Rectal smooth muscle tissue (tissue), 1 donor: ENCODE measurements around the gene NUTM1.
"Not testable (repeated sequence)": the region's sequence is repeated elsewhere in the genome, so short reads cannot be mapped to it uniquely, and the experiment has no call there.

Source experiments
- H3K27ac ChIP-seq: one replicate; pipeline ENCODE4 v1.7.0; 2013; ENCODE audit warnings: low read depth, low read length, inconsistent platforms
- H3K27me3 ChIP-seq: one replicate; pipeline ENCODE4 v1.7.0; 2013; ENCODE audit warnings: low read length; ENCODE audit not compliant: control insufficient read depth, insufficient read depth
- H3K36me3 ChIP-seq: one replicate; pipeline ENCODE4 v1.7.0; 2013; ENCODE audit warnings: low read length; ENCODE audit not compliant: control insufficient read depth, insufficient read depth
- H3K4me1 ChIP-seq: one replicate; pipeline ENCODE4 v1.7.0; 2013; ENCODE audit warnings: low read length; ENCODE audit not compliant: control insufficient read depth, insufficient read depth
- H3K4me3 ChIP-seq: one replicate; pipeline ENCODE4 v1.7.0; 2013; ENCODE audit warnings: low read length
- H3K9ac ChIP-seq: one replicate; pipeline ENCODE4 v1.7.0; 2013; ENCODE audit warnings: low read length

Gene NUTM1

GRCh38 chr15:34342213-34342736 lies 840 bp upstream of the NUTM1 start:
- not testable (repeated sequence) for H3K27me3 ChIP-seq, H3K36me3 ChIP-seq, H3K4me1 ChIP-seq
- Histone ChIP-seq H3K4me3 (peak overlapping the region; percentile 83), H3K27ac (peak overlapping the region; percentile 78), H3K9ac (peak overlapping the region; percentile 72)

GRCh38 chr15:34347951-34348638 lies 5.0 kb downstream of the NUTM1 start:
- Histone ChIP-seq H3K27ac (no peak overlapping the region), H3K36me3 (no peaks in the 10 kb centered on the region)

GRCh38 chr15:34348735-34349300 lies 5.7 kb downstream of the NUTM1 start:
- no peak overlapping the region for H3K9ac ChIP-seq
- H3K27me3 ChIP-seq: no peaks in the 10 kb centered on the region
- no peaks in the 10 kb centered on the region for H3K36me3 ChIP-seq
- no peak overlapping the region for H3K4me3 ChIP-seq
- H3K27ac ChIP-seq: no peak overlapping the region
- no peaks in the 10 kb centered on the region for H3K4me1 ChIP-seq

More at GRCh38 chr15:34347951-34348638, 5.0 kb downstream of the NUTM1 start:
- H3K4me3 ChIP-seq: no peak overlapping the region
- no peaks in the 10 kb centered on the region for H3K4me1 ChIP-seq
- no peaks in the 10 kb centered on the region for H3K27me3 ChIP-seq
- H3K9ac ChIP-seq: no peak overlapping the region

- no peak overlapping the region for H3K27ac ChIP-seq
- H3K9ac ChIP-seq: no peak overlapping the region
- H3K4me1 ChIP-seq: no peaks in the 10 kb centered on the region
- no peaks in the 10 kb centered on the region for H3K27me3 ChIP-seq
- H3K4me3 ChIP-seq: no peak overlapping the region
- no peaks in the 10 kb centered on the region for H3K36me3 ChIP-seq
Observed at GRCh38 chr15:34349769-34350168, 6.7 kb downstream of the NUTM1 start.

GRCh38 chr15:34352996-34353395 lies 9.9 kb downstream of the NUTM1 start:
- not testable (repeated sequence) for H3K4me3 ChIP-seq, H3K27ac ChIP-seq, H3K4me1 ChIP-seq, H3K27me3 ChIP-seq, H3K9ac ChIP-seq
- H3K36me3 ChIP-seq: peaks cover 12% of the 10 kb centered on the region

- H3K36me3 ChIP-seq: peaks cover 14% of the 10 kb centered on the region
- H3K27ac ChIP-seq: no peak overlapping the region
- H3K27me3 ChIP-seq: no peaks in the 10 kb centered on the region
- no peak overlapping the region for H3K9ac ChIP-seq
- H3K4me3 ChIP-seq: no peak overlapping the region
- no peaks in the 10 kb centered on the region for H3K4me1 ChIP-seq
Observed at GRCh38 chr15:34353627-34354026, 10.5 kb downstream of the NUTM1 start.

GRCh38 chr15:34354286-34354685 lies 11.2 kb downstream of the NUTM1 start:
- H3K4me3 ChIP-seq: no peak overlapping the region
- H3K27me3 ChIP-seq: no peaks in the 10 kb centered on the region
- H3K4me1 ChIP-seq: no peaks in the 10 kb centered on the region
- H3K27ac ChIP-seq: no peak overlapping the region
- H3K36me3 ChIP-seq: peaks cover 17% of the 10 kb centered on the region
- no peak overlapping the region for H3K9ac ChIP-seq

GRCh38 chr15:34355241-34355640 lies 12.1 kb downstream of the NUTM1 start:
- H3K4me3 ChIP-seq: no peak overlapping the region
- no peak overlapping the region for H3K9ac ChIP-seq
- H3K27ac ChIP-seq: no peak overlapping the region
- H3K4me1 ChIP-seq: no peaks in the 10 kb centered on the region
- H3K27me3 ChIP-seq: no peaks in the 10 kb centered on the region
- peaks cover 21% of the 10 kb centered on the region for H3K36me3 ChIP-seq

GRCh38 chr15:34357653-34358052 lies 14.5 kb downstream of the NUTM1 start:
- Histone ChIP-seq H3K36me3 (peaks cover 36% of the 10 kb centered on the region), H3K9ac (no peak overlapping the region), H3K27me3 (no peaks in the 10 kb centered on the region), H3K4me1 (no peaks in the 10 kb centered on the region), H3K27ac (no peak overlapping the region), H3K4me3 (no peak overlapping the region)

- Histone ChIP-seq H3K9ac (no peak overlapping the region), H3K27me3 (no peaks in the 10 kb centered on the region), H3K4me3 (no peak overlapping the region), H3K27ac (no peak overlapping the region), H3K36me3 (peaks cover 40% of the 10 kb centered on the region), H3K4me1 (no peaks in the 10 kb centered on the region)
Observed at GRCh38 chr15:34358367-34358766, 15.3 kb downstream of the NUTM1 start.

GRCh38 chr15:34358948-34359347 lies 15.8 kb downstream of the NUTM1 start:
- Histone ChIP-seq H3K36me3 (peaks cover 40% of the 10 kb centered on the region), H3K9ac (no peak overlapping the region), H3K4me3 (no peak overlapping the region), H3K27ac (no peak overlapping the region), H3K27me3 (no peaks in the 10 kb centered on the region), H3K4me1 (no peaks in the 10 kb centered on the region)

- Histone ChIP-seq H3K36me3 (peaks cover 40% of the 10 kb centered on the region), H3K9ac (no peak overlapping the region), H3K4me3 (no peak overlapping the region), H3K4me1 (no peaks in the 10 kb centered on the region), H3K27ac (no peak overlapping the region), H3K27me3 (no peaks in the 10 kb centered on the region)
Observed at GRCh38 chr15:34359416-34359815, 16.3 kb downstream of the NUTM1 start.

GRCh38 chr15:34360298-34360697 lies 17.2 kb downstream of the NUTM1 start:
- Histone ChIP-seq H3K27me3 (no peaks in the 10 kb centered on the region), H3K4me1 (no peaks in the 10 kb centered on the region), H3K9ac (no peak overlapping the region), H3K27ac (no peak overlapping the region), H3K36me3 (peaks cover 40% of the 10 kb centered on the region), H3K4me3 (no peak overlapping the region)
